ENCODE measurements around the gene RPL19. TPM values are rescaled to one million over a fixed set of nuclear protein-coding genes. Genes with fewer than 3 reads are reported as not detected.

Gene RPL19
- total RNA-seq, 1 donor, result 1,210 TPM

DNA sequence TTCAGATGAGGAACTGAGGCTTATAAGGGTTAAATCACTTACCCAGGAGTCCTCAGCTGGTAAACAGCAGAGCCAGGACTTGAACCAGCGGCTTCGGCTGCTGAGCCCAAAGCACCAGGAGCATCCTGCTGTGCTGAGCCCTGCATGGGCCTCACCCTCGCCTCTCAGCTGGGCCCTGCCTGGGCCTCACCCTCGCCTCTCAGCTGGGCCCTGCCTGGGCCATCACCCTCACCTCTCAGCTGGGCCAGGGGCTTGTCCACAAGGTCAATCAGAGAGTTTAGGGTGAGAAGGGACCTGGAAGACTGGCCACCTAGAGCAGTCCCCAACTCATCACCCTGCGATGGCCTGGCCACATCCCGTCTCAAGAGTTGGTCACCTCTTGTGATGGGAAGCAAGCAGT is 21.5 kb downstream of the RPL19 start:
- TF ChIP-seq, protein P1, sequence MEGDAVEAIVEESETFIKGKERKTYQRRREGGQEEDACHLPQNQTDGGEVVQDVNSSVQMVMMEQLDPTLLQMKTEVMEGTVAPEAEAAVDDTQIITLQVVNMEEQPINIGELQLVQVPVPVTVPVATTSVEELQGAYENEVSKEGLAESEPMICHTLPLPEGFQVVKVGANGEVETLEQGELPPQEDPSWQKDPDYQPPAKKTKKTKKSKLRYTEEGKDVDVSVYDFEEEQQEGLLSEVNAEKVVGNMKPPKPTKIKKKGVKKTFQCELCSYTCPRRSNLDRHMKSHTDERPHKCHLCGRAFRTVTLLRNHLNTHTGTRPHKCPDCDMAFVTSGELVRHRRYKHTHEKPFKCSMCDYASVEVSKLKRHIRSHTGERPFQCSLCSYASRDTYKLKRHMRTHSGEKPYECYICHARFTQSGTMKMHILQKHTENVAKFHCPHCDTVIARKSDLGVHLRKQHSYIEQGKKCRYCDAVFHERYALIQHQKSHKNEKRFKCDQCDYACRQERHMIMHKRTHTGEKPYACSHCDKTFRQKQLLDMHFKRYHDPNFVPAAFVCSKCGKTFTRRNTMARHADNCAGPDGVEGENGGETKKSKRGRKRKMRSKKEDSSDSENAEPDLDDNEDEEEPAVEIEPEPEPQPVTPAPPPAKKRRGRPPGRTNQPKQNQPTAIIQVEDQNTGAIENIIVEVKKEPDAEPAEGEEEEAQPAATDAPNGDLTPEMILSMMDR (IDR thresholded peaks at IDR 0.05; ENCODE audit: insufficient read depth, low read depth, low read length), result no peak
- no peak for DNase-seq (ENCODE audit: low read depth)
- no peak overlapping the region for H3K4me3 ChIP-seq (ENCODE audit: low read depth, low read length)

DNA sequence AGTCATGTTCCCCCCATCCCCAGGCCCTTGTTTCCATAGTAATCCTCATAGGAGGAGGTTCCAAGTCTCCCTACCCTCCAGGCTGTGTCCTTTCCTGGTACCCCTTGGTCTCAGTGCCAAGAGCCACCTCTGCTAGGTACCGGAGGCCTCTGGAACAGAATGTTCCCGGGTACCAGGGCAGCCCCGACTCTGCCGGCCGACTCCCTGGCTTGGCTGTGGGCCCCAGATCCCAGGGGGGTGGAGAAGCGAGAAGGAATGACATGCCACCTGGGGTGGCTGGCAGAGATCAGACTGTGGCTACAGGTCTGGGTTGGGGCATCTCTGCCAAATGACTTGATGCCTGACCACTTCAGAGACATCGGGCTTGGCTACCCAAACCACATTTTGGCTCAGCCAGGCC is 22.1 kb downstream of the RPL19 start:
- no peak for DNase-seq (ENCODE audit: low read depth)
- TF ChIP-seq, protein P1 (IDR thresholded peaks at IDR 0.05; ENCODE audit: insufficient read depth, low read depth, low read length), result no peak

DNA sequence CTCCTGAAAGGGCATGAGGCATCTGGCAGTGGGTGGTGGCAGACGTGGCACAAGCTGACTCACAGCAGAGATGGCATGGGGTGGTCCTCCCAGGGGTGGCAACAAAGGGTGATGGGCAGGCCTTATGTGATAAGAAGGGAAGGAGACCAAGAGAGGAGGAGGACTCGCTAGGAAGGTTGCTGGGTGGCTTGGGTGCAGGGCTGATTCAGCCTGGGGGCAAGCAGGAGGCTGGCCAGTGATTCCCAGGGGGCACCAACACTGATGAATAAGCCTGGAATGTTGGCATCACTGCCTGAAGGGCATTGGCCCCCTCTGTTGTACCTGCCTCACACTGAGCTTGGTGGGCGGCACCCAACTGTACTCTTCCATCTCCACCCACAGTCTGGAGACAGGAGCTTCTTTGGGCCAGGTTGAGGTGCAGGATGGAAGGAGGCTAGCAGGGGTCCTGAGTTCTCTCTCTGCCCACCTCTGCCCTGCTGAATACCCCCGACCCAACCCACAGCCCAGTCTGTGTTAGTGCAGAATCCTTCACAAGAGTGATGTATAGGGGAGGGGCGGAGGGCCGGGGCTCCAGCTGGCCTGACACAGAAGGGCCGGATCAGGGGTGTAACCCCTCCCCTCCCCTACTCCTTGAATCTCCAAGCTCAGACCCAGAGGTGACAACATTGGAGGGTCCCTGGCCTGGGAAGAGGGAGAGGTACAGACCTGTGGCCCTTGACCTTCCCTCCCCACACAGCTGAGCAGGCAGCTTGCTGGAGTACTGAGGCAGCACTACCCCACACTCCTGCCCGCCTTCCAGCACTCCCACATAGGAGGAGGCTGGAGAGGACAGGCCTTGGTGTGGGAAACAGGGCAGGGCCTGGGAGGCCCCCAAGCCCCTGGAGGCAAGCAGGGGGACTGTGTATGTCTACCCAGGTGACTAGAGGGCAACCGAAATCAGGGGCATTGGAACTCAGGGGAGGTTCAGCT is 23.1 kb downstream of the RPL19 start:
- no peak overlapping the region for H3K4me3 ChIP-seq (ENCODE audit: low read depth, low read length)
- TF ChIP-seq, protein P1 (IDR thresholded peaks at IDR 0.05; ENCODE audit: insufficient read depth, low read depth, low read length), result no peak
- no peak for DNase-seq (ENCODE audit: low read depth)

More for the DNA sequence above, 22.1 kb downstream of the RPL19 start:
- no peak overlapping the region for H3K4me3 ChIP-seq (ENCODE audit: low read depth, low read length)

DNA sequence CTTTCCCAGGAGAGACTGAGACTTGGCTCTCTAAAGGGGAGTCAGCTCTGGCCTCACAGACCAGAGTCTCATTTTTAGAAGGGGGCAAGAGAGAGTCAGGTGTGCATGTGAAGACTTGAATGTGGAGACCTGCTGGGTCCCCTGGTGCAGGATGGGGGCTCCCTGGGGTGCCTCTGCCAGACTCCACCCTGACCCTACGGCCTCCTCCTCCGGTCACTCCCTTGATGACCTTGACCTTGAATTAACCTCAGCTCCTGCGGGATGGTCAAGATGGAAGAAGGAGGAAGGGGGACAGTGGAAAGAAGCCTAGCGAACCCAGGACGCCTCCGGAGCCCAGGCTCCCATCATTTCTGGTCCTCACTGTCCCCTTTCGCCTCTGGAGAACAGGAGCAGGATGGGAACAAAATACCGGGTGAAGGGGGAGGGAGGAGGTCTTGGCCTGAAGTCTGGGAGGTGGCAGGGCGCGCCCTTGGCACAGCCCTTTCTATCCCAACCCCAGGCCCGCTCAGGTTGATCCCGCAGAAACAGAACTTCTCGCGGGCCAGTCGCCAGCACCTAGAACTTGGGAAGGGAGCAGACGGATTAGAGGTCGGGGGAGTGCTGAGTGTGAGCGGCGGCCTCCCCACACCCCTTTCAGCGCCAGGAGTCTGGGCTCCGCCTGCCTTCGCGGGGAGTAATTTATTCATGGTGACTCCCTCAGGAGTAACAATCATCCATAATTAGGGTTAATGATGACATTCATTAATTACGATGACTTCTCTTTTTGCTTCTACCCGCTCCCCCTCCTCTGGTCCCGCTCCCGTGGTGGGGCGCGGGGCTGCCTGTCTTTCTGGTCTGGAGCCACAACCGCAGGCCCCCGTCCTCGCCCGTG is 24.1 kb downstream of the RPL19 start:
- TF ChIP-seq, protein P1 (IDR thresholded peaks at IDR 0.05; ENCODE audit: insufficient read depth, low read depth, low read length), result no peak
- DNase-seq (ENCODE audit: low read depth), result no peak

DNA sequence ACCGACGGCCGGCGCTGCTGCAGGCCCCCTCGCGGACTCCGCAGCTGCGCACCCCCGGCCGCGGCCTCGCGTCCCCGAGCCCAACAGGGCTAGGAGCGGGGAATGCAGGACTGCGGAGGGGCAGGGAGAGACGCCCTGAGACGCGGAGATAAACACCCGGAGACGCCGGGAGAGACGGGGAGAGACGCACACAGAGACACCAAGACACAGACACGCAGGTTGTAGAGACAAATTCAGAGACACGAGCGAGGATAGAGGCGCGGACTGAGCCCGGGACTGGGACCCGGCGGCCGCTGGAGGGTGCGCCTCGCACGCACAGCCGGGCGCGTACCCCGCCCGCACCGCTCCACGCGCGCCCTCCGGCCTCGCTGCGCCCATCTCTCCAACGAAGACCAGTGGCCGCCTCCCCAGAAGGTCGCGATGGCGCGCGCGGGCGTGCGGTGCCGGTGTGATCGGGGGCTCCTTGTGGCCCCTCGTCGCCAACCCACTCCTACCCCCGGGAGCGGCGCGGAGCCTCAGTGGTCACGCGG is 24.8 kb downstream of the RPL19 start:
- TF ChIP-seq, protein P1 (IDR thresholded peaks at IDR 0.05; ENCODE audit: insufficient read depth, low read depth, low read length), result no peak
- no peak for DNase-seq (ENCODE audit: low read depth)
- H3K4me3 ChIP-seq (ENCODE audit: low read depth, low read length), result no peak overlapping the region

More for the DNA sequence above, 24.1 kb downstream of the RPL19 start:
- H3K4me3 ChIP-seq (ENCODE audit: low read depth, low read length), result no peak overlapping the region

DNA sequence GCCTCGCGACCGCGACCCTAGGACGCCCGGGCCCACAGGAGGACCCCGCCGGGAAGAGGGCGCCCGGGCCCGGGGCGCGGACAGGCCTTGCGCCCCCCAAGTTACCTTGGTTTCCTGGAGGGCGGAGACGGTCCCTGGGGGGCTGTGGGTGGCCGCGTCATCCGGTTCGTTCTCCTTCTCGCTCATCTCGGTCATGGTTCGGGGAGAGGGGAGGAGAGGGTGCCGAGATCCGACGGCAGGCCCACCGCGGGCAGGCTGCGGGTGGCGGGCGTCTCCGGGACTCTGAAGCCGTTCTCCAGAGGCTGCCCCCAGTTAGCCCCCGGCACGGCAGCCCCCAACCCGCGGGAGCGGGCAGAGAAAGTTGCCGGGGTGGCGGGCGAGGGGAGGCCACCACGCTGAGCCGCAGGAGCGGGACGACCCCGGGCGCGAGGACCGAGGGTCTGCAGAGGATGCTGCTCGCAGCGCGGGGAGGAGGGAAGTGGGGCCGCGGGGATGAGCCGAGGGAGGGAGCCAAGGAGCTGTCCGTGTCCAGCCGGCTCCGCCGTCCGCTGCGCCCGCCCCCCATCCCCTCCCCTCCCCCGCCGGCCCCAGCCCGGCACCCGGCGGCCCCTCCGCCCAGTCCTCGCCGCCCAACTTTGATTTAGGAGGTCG is 25.4 kb downstream of the RPL19 start, which contains the start of gene STAC2:
Gene STAC2, minus strand, starts transcription at position 638 of the 651 bp plus-strand sequence. Its CDS starts 443 bp downstream, at position 195.
- H3K4me3 ChIP-seq (ENCODE audit: low read depth, low read length), result peak within 1 kb of the TSS; percentile 50
- DNase-seq (ENCODE audit: low read depth), result no peak
- TF ChIP-seq, protein P1 (IDR thresholded peaks at IDR 0.05; ENCODE audit: insufficient read depth, low read depth, low read length), result no peak
